Fibroblast of lung (primary cell): ENCODE measurements around the gene ALKBH8.

Source experiments
- CTCF ChIP-seq, 2 donors: IDR thresholded peaks in 1 of 2; conservative IDR thresholded peaks in 1 of 2; 1 replicate in 1 of 2; 2 replicates in 1 of 2; pipeline ENCODE4 v1.5.1; 2011 to 2012; ENCODE audit warnings: low read length in 2 of 2, control low read depth in 1 of 2, inconsistent platforms in 1 of 2, low read depth in 1 of 2, mild to moderate bottlenecking in 1 of 2
- EZH2 ChIP-seq: IDR thresholded peaks from 2 replicates; pipeline ENCODE4 v1.5.1; 2012; ENCODE audit warnings: low read length, control low read depth, mild to moderate bottlenecking; ENCODE audit errors: missing control alignments

- TF ChIP-seq CTCF (conservative IDR thresholded peaks at IDR 0.05 in 1 of 2, IDR thresholded peaks at IDR 0.05 in 1 of 2; ENCODE audit: low read depth in 1 of 2, low read length in 2 of 2) (no peak), EZH2 (no peak)
Observed at GRCh38 chr11:107592813-107593212, 27.3 kb upstream of the ALKBH8 start.
